ENCODE measurements around the gene FYCO1. TPM values are rescaled to one million over a fixed set of nuclear protein-coding genes. Genes with fewer than 3 reads are reported as not detected.

The FYCO1 gene
- total and polyA plus RNA-seq, 9 of the 15 experiments (the other 6 are each of a cell fraction or from before 2014, with no cell fraction given): 2.1 to 13.8 (median 7.4) TPM

DNA sequence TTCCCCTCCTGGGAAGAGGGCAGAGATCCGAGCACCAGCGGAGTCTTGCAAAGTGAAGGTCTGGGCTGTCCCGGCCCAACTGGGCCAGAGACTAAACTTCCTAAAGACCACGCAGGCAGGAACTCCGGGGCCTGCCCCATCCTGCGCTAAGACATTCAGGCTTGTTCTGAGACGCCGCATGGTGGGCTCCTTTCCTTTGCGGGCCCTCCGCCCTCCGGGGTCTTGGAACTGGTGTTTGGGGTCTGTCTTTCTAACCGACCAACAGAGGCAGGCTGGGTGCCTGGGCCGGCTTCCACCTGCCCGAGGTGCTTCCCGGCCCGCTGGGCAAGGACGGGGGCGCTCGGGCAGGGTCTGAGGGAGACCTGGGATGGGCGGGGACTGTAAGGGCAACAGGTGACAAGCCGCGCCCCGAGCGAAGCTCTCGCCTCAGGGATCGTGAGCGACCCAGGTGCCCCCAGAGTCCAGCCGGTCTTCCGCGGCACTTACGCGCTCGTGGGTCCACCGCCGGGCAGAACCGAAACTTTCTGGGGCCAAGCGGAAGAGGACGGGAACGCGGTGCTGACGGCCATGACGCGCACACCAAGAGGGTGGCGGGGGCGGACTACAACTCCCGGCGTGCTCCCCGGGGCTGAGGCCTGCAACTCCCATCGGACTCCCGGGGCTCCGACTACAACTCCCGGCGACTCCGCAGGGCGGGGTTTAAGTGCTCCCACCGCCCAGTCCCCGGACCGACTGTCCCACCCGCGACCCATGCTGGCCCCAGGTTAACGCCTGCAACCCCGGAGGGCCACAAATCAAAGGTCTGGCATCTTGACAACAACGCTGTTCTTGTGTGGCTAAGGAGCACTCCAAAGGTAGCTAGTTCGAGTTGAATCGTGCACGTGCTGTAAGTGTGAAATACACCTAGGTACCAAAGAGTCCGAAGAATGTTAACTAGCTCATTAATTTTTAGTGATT lies at the start of gene FYCO1 (continued):
- TF ChIP-seq SIN3A (IDR thresholded peaks at IDR 0.05; ENCODE audit: borderline replicate concordance in 2 of 2, control insufficient read depth in 1 of 2, low read depth in 2 of 2, low read length in 2 of 2): peak; percentile 48 to 66; a peak in 2 of 4 replicates
- TF ChIP-seq, protein P1, sequence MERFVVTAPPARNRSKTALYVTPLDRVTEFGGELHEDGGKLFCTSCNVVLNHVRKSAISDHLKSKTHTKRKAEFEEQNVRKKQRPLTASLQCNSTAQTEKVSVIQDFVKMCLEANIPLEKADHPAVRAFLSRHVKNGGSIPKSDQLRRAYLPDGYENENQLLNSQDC (CRISPR knock-in tag; IDR thresholded peaks at IDR 0.05): no peak
- TF ChIP-seq ZBTB17 (CRISPR knock-in tag; IDR thresholded peaks at IDR 0.05): peak; percentile 81
- TF ChIP-seq PTRF (tag; IDR thresholded peaks at IDR 0.05): no peak
- TF ChIP-seq, protein P2, sequence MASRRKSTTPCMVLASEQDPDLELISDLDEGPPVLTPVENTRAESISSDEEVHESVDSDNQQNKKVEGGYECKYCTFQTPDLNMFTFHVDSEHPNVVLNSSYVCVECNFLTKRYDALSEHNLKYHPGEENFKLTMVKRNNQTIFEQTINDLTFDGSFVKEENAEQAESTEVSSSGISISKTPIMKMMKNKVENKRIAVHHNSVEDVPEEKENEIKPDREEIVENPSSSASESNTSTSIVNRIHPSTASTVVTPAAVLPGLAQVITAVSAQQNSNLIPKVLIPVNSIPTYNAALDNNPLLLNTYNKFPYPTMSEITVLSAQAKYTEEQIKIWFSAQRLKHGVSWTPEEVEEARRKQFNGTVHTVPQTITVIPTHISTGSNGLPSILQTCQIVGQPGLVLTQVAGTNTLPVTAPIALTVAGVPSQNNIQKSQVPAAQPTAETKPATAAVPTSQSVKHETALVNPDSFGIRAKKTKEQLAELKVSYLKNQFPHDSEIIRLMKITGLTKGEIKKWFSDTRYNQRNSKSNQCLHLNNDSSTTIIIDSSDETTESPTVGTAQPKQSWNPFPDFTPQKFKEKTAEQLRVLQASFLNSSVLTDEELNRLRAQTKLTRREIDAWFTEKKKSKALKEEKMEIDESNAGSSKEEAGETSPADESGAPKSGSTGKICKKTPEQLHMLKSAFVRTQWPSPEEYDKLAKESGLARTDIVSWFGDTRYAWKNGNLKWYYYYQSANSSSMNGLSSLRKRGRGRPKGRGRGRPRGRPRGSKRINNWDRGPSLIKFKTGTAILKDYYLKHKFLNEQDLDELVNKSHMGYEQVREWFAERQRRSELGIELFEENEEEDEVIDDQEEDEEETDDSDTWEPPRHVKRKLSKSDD (conservative IDR thresholded peaks at IDR 0.05; ENCODE audit: low read length): peak; percentile 76; the same call in 1 of the 2 replicates
- TF ChIP-seq SMARCA4 (IDR thresholded peaks at IDR 0.05): no peak
- TF ChIP-seq, protein P3, sequence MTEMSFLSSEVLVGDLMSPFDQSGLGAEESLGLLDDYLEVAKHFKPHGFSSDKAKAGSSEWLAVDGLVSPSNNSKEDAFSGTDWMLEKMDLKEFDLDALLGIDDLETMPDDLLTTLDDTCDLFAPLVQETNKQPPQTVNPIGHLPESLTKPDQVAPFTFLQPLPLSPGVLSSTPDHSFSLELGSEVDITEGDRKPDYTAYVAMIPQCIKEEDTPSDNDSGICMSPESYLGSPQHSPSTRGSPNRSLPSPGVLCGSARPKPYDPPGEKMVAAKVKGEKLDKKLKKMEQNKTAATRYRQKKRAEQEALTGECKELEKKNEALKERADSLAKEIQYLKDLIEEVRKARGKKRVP (CRISPR knock-in tag; IDR thresholded peaks at IDR 0.05): no peak
- no peak for TF ChIP-seq KLF16 (IDR thresholded peaks at IDR 0.05)
- TF ChIP-seq, protein P4, sequence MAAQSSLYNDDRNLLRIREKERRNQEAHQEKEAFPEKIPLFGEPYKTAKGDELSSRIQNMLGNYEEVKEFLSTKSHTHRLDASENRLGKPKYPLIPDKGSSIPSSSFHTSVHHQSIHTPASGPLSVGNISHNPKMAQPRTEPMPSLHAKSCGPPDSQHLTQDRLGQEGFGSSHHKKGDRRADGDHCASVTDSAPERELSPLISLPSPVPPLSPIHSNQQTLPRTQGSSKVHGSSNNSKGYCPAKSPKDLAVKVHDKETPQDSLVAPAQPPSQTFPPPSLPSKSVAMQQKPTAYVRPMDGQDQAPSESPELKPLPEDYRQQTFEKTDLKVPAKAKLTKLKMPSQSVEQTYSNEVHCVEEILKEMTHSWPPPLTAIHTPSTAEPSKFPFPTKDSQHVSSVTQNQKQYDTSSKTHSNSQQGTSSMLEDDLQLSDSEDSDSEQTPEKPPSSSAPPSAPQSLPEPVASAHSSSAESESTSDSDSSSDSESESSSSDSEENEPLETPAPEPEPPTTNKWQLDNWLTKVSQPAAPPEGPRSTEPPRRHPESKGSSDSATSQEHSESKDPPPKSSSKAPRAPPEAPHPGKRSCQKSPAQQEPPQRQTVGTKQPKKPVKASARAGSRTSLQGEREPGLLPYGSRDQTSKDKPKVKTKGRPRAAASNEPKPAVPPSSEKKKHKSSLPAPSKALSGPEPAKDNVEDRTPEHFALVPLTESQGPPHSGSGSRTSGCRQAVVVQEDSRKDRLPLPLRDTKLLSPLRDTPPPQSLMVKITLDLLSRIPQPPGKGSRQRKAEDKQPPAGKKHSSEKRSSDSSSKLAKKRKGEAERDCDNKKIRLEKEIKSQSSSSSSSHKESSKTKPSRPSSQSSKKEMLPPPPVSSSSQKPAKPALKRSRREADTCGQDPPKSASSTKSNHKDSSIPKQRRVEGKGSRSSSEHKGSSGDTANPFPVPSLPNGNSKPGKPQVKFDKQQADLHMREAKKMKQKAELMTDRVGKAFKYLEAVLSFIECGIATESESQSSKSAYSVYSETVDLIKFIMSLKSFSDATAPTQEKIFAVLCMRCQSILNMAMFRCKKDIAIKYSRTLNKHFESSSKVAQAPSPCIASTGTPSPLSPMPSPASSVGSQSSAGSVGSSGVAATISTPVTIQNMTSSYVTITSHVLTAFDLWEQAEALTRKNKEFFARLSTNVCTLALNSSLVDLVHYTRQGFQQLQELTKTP (IDR thresholded peaks at IDR 0.05; ENCODE audit: low read depth in 1 of 2, partially characterized antibody in 2 of 2): peak in 1 of 2 experiments; percentile 97
- peak; percentile 41 to 60 for TF ChIP-seq NRF1 (conservative IDR thresholded peaks at IDR 0.05 in 1 of 2, IDR thresholded peaks at IDR 0.05 in 1 of 2)
- TF ChIP-seq POLR3G (IDR thresholded peaks at IDR 0.05; ENCODE audit: extremely low read depth, insufficient read length, insufficient replicate concordance): no peak
- TF ChIP-seq NFRKB (IDR thresholded peaks at IDR 0.05; ENCODE audit: low read depth): peak; percentile 69; the same call in 1 of the 2 replicates
- TF ChIP-seq ZNF197 (CRISPR knock-in tag; IDR thresholded peaks at IDR 0.05; ENCODE audit: low read depth): peak; percentile 90
- TF ChIP-seq RUNX1 (IDR thresholded peaks at IDR 0.05; ENCODE audit: low read depth): 0 out of 2 replicates have a peak, but pooled peaks have one; percentile 12
- TF ChIP-seq DDX20 (tag; IDR thresholded peaks at IDR 0.05; ENCODE audit: low read depth): no peak
- 0 out of 2 replicates have a peak, but pooled peaks have one; percentile 59 for TF ChIP-seq ZNF311 (CRISPR knock-in tag; IDR thresholded peaks at IDR 0.05)
- no peak for TF ChIP-seq ZNF785 (CRISPR knock-in tag; IDR thresholded peaks at IDR 0.05)
- no peak; the same call in 1 of the 2 replicates for TF ChIP-seq XRCC5 (IDR thresholded peaks at IDR 0.05; ENCODE audit: low read depth, low read length)

All from K562 (cell line).